Hepatocyte (in vitro differentiated cells): Measurements from ENCODE around the gene NCF4.

Experiments used
- EZH2 ChIP-seq: fragments of 200-600 bp; sonication (generic); IDR thresholded peaks from 2 replicates; pipeline ENCODE4 v1.6.1; 2016; ENCODE audit warnings: antibody characterized with exemption, mild to moderate bottlenecking, borderline replicate concordance
- EZH2phosphoT487 ChIP-seq: fragments of 200-600 bp; sonication (generic); IDR thresholded peaks from one replicate; pipeline ENCODE4 v1.6.1; 2018; ENCODE audit warnings: antibody characterized with exemption, mild to moderate bottlenecking, low read depth, moderate library complexity; ENCODE audit not compliant: unreplicated experiment, severe bottlenecking
- TF ChIP-seq, protein P1 (sequence below): fragments of 200-600 bp; sonication (generic); IDR thresholded peaks from 2 replicates; pipeline ENCODE4 v1.5.1; 2016; ENCODE audit warnings: antibody characterized with exemption, mild to moderate bottlenecking; ENCODE audit not compliant: poor library complexity

GRCh38 chr22:36814801-36815200 lies 46.0 kb upstream of the NCF4 start:
- TF ChIP-seq, protein P1, sequence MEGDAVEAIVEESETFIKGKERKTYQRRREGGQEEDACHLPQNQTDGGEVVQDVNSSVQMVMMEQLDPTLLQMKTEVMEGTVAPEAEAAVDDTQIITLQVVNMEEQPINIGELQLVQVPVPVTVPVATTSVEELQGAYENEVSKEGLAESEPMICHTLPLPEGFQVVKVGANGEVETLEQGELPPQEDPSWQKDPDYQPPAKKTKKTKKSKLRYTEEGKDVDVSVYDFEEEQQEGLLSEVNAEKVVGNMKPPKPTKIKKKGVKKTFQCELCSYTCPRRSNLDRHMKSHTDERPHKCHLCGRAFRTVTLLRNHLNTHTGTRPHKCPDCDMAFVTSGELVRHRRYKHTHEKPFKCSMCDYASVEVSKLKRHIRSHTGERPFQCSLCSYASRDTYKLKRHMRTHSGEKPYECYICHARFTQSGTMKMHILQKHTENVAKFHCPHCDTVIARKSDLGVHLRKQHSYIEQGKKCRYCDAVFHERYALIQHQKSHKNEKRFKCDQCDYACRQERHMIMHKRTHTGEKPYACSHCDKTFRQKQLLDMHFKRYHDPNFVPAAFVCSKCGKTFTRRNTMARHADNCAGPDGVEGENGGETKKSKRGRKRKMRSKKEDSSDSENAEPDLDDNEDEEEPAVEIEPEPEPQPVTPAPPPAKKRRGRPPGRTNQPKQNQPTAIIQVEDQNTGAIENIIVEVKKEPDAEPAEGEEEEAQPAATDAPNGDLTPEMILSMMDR = no peak
- TF ChIP-seq EZH2 = no peak
- TF ChIP-seq EZH2phosphoT487 = no peak
